Activated CD8-positive, alpha-beta T cell treated with anti-CD3 and anti-CD28 coated beads, Interleukin-2, amount 10 ng/mL, durations not matched to agents 7 days and 5 days (primary cell): Measurements from ENCODE around the gene C16orf89. TPM values are rescaled to one million over a fixed set of nuclear protein-coding genes. Genes with fewer than 3 reads are reported as not detected.

Experiments used
- total RNA-seq, 2 experiments: library from RNA; stranded (reverse); gene quantifications; one replicate each; pipeline ENCODE4 v1.2.3, GENCODE V29; 2021

C16orf89 gene
- total RNA-seq, 2 experiments from 2014 or later, result not detected

Other genes with a start within 250 kb of the C16orf89 start
- gene GLYR1, start 218.7 kb downstream of the C16orf89 start, total RNA-seq, result 10 to 100 TPM; 92.2 to 95.7 TPM
- 10 to 100 TPM; 42.1 to 44.1 TPM for gene UBN1, start 218.5 kb downstream of the C16orf89 start, total RNA-seq
- gene PPL, start 128.8 kb downstream of the C16orf89 start, total RNA-seq, result not detected
- not detected for gene SEC14L5, start 107.6 kb downstream of the C16orf89 start, total RNA-seq
- gene NAGPA, start 32.0 kb downstream of the C16orf89 start, total RNA-seq, result 10 to 100 TPM; 15.6 TPM
- gene ALG1, start 5.9 kb upstream of the C16orf89 start, total RNA-seq, result 10 to 100 TPM; 23.8 to 25.8 TPM
- 10 to 100 TPM; 11.2 to 11.5 TPM for gene EEF2KMT, start 31.8 kb upstream of the C16orf89 start, total RNA-seq